NCI-H2107 treated with DMSO at 0.1 percent for 48 hours (cell line): ENCODE measurements around the gene NSFL1C.

Source experiments
- DNase-seq: peaks from one replicate; lab custom pipeline; 2025; ENCODE audit not compliant: unreplicated experiment; lab: John Stamatoyannopoulos, UW

NSFL1C gene

GRCh38 chr20:1394686-1395085 lies 72.0 kb downstream of the NSFL1C start:
- no peak for DNase-seq

GRCh38 chr20:1393507-1393882 lies 73.2 kb downstream of the NSFL1C start:
- DNase-seq, result no peak

DNA sequence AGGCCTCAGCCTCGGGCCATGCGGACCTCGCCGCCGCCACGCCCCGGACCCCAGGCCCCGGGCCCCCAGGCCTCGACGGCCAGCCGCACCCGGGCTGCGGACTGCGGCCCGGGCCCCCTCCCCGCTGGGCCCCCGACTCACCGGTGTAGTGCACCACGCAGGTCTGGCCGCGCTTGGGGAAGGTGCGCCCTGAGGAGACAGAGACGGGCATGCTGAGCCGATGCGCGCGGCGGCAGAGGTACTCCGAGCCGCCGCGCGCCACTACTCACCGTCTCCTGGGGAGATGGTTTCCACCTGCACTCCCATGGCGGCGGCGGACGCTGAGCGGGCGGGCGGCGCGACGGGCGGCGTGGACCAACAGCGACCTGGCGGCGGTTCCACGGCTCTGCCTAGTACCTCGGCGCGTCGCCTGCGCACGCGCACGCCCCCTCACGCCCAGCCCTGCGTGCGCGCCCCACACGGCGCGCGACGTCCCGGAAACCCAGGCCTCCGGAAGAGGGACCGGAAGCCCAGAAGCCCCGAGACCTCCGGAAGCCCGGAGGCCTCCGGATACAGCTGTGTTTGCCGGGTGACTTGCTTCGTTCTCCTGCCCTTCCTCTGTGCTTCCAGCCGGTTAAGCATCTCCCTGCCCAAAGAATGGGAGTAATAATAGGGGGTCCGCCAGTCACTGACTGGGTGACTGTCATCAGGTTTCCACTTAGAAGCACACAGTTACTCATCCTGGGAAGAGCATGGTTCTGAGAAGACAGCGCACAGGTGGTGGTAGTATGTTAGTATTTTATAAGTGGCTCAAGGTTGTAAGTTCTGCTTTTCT lies 73.7 kb downstream of the NSFL1C start, which contains the start of gene FKBP1A:
Gene FKBP1A, minus strand, starts transcription at position 362 of the 814 bp plus-strand sequence. Its CDS starts 56 bp downstream, at position 306.
- DNase-seq, result peak; percentile 32

DNA sequence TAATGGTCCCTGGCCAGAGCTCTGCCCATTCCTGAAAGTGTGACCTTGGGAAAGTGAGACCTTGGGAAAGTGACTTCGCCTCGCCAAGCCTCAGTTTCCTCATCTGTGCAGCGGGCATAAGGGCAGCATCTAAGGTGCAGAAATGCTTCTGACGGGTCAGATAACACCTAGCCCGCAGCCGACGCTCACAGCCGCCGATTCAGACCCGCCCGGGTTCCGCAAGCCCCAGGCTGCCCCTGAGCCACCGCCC lies 74.3 kb downstream of the NSFL1C start:
- no peak for DNase-seq
